Transverse colon (tissue), 4 donors: ENCODE data around the gene KRI1.

Source experiments
- EP300 ChIP-seq: sonication (generic); formaldehyde crosslinking; IDR thresholded peaks from one replicate; pipeline ENCODE4 v1.6.1; 2017; ENCODE audit warnings: antibody characterized with exemption, low read depth
- POLR2A ChIP-seq: fragments of 450-650 bp; IDR thresholded peaks from one replicate; pipeline ENCODE4 v1.6.1; 2016; ENCODE audit warnings: antibody characterized with exemption, mild to moderate bottlenecking, moderate library complexity
- POLR2AphosphoS5 ChIP-seq, 3 donors: sonication (generic); formaldehyde crosslinking; IDR thresholded peaks; one replicate each; pipeline ENCODE4 v1.6.1; 2016; ENCODE audit warnings: antibody characterized with exemption in 3 of 3
- TF ChIP-seq, protein P1 (sequence below), 5 experiments: fragments of 200-600 bp in 3 of 5; fragments of 450-650 bp in 2 of 5; sonication (generic) in 3 of 5; IDR thresholded peaks; 1 replicate in 2 of 5; 2 replicates in 3 of 5; pipeline ENCODE4 v1.5.1; 2016 to 2017; ENCODE audit warnings: antibody characterized with exemption in 5 of 5, inconsistent platforms in 3 of 5, mild to moderate bottlenecking in 2 of 5, moderate library complexity in 1 of 5

DNA sequence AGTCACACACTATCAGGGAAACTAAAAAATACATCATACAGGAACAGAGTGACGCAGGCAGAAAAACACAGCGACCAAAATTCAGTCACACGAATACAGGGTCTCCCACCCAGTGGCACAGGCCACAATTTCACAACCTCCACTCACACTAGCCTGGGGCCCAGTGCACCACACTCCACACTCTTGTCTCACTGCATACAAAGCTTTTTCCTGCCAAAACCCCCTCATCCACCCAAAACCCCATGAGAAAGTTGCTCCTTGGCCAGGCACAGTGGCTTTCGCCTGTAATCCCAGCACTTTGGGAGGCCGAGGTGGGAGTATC is 49.8 kb downstream of the KRI1 start:
- TF ChIP-seq, protein P1, sequence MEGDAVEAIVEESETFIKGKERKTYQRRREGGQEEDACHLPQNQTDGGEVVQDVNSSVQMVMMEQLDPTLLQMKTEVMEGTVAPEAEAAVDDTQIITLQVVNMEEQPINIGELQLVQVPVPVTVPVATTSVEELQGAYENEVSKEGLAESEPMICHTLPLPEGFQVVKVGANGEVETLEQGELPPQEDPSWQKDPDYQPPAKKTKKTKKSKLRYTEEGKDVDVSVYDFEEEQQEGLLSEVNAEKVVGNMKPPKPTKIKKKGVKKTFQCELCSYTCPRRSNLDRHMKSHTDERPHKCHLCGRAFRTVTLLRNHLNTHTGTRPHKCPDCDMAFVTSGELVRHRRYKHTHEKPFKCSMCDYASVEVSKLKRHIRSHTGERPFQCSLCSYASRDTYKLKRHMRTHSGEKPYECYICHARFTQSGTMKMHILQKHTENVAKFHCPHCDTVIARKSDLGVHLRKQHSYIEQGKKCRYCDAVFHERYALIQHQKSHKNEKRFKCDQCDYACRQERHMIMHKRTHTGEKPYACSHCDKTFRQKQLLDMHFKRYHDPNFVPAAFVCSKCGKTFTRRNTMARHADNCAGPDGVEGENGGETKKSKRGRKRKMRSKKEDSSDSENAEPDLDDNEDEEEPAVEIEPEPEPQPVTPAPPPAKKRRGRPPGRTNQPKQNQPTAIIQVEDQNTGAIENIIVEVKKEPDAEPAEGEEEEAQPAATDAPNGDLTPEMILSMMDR (IDR thresholded peaks at IDR 0.05), result no peak
- TF ChIP-seq POLR2A, result no peak
- TF ChIP-seq POLR2AphosphoS5 (IDR thresholded peaks at IDR 0.05), result no peak
- TF ChIP-seq EP300, result no peak
